Peyer's patch (tissue), 4 donors: ENCODE measurements around the gene SHC2.

ENCODE experiments used
- CTCF ChIP-seq, 6 experiments: fragments of 450-650 bp in 4 of 6; fragments of 200-600 bp in 2 of 6; sonication (generic) in 1 of 6; IDR thresholded peaks; one replicate each; pipeline ENCODE4 v1.5.1; 2017 to 2019; ENCODE audit warnings: antibody characterized with exemption in 6 of 6, mild to moderate bottlenecking in 3 of 6, moderate library complexity in 1 of 6
- POLR2A ChIP-seq, 2 donors: fragments of 450-650 bp; IDR thresholded peaks; one replicate each; pipeline ENCODE4 v1.5.1; 2017; ENCODE audit warnings: antibody characterized with exemption in 2 of 2, mild to moderate bottlenecking in 2 of 2, moderate library complexity in 2 of 2

- TF ChIP-seq CTCF (IDR thresholded peaks at IDR 0.05) (no peak), POLR2A (IDR thresholded peaks at IDR 0.05) (no peak)
Observed at GRCh38 chr19:452829-453228, 8.0 kb downstream of the SHC2 start.
